ENCODE measurements around the gene TIPIN.
A peak's percentile ranks its signal among the peaks of the same experiment; 100 is the strongest.

The TIPIN gene

DNA sequence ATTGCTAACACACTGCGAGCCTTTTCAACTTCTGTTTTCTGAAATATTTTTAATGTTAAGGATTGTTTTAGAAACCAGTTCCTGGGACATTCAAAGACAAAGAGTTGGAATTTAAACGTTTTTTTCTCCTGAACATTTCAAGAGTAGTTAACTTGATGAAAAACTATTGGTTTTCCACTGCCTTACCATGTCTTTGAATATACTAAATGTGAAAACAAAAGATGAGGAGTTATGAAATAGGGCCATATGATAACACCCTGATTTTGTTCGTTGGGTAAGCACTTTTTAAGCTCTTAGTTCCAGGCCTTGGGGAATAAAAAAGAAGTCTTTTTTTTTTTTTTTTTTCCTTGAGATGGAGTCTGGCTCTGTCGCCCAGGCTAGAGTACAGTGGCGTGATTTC lies 60.3 kb downstream of the TIPIN start:
- DNase-seq = no peak

DNA sequence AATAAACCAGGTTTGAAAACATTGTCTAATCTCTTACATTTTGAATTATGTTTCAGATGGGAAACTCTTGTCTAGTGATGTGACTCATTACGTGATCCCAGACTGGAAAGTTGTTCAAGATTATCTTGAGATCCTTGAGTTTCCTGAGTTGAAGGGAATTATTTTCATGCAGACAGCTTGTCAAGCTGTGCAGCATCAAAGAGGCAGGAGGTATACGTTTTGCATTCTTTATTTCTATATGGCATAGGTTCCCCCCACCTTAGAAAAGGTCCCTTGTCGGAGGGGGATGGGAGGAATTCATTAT lies 61.6 kb downstream of the TIPIN start:
- no peak for DNase-seq

DNA sequence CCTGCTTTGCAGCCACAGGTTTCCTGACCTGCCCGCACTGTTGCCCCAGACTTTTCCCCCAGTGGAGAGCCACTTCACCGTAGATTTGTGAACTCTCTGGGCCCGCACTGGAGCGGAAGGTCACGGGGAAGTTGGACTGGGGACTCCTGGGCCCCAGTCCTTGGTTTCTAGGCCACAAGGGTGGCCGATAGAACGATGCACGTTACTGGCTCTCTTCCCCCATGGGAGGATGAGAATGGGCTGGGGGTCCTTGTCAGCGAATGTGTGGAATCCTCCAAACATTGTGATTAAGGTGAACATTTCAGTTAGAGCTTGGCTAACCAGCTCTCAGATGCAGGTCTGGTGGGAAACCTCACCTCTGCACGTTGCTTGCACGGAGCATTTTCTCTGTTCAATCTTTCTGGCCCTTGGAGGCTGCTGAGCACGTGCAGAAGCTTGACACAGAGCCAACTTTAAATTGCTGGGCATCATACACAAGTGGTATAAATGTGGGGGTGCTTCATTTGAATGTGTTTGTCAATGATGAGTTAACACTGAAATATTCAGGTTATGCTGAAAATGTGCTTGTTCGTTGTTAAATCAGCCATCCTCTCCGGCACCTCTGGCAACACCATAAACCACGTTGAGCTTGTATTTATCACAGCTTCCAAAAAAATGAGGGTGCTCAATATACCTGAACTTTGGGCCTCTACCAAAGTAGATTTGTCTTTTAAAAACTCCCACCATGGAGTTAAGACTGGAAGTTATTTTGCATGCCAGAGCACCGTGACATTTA lies 62.1 kb downstream of the TIPIN start:
- peak; percentile 28 for DNase-seq

DNA sequence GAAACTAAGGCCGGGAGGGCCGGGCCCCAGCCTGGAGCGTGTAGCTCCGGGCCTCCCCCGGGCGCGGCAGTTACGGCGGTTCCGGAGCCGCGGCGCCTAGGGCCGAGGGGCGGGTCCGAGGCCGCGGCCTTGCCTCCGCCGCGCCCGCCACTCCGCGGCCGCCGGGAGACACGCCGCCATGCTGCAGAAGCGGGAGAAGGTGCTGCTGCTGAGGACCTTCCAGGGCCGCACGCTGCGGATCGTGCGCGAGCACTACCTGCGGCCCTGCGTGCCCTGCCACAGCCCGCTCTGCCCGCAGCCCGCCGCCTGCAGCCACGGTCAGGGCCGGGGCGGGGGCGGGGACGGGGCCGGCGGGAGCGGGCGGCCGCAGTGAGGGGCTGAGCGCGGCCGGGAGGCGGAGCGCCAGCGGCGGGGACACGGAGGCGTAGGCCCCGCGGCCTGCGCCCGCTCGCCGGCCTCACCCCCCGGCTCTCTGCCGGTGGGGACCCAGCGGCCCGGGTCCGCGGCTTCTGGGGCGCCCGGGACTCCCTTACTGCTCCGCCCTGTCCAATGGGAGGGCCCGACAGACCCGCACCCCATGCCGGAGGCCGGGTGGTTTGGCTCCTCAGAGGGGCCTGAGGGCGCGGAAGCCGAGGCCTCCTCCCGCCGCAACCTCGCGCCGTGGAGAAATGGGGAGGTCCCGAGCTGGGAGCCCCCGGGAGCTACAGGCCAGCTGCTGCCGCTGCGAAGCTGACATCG lies 62.9 kb downstream of the TIPIN start, which contains the start of gene DIS3L:
Gene DIS3L (plus strand): TSS at position 150 of the 738 bp plus-strand sequence. CDS start 29 bp downstream, at position 179.
- peak; percentile 77 for DNase-seq

DNA sequence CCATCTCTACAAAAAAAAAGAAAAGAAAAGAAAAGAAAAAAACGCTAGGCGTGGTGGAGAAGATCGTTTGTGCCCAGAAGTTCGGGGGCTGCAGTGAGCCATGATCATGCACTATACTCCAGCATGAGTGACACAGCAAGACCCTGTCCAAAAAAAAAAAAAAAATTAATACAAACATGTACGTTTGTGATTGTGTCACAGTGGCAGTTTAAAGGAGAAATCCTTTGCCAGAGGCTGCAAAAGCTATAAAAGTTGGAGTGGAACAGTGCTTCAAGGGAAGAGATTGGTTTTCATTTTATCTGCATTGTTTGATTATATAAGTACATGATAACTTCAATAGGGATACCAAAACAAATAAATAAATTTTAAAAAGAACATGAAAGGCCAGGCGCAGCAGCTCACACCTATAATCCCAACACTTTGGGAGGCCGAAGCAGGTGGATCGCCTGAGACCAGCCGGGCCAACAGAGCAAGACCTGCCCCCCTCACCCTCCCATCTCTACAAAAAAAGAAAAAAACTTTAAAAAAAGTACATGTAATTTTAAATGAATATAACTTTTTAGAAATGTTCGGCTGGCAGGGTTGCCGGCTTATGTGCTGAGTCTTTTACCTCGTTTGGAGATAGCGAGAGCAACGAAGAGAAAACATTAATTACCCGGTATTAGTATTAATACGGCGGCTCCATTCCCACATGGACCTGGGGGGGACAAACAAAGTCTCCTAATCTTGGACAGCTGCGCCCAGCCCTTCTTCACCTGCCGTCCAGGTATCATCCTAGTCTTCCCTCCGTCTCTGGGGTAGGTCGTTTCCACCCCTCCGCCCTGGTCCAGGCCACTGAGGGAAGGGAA lies 63.7 kb downstream of the TIPIN start:
- DNase-seq = peak; percentile 19

DNA sequence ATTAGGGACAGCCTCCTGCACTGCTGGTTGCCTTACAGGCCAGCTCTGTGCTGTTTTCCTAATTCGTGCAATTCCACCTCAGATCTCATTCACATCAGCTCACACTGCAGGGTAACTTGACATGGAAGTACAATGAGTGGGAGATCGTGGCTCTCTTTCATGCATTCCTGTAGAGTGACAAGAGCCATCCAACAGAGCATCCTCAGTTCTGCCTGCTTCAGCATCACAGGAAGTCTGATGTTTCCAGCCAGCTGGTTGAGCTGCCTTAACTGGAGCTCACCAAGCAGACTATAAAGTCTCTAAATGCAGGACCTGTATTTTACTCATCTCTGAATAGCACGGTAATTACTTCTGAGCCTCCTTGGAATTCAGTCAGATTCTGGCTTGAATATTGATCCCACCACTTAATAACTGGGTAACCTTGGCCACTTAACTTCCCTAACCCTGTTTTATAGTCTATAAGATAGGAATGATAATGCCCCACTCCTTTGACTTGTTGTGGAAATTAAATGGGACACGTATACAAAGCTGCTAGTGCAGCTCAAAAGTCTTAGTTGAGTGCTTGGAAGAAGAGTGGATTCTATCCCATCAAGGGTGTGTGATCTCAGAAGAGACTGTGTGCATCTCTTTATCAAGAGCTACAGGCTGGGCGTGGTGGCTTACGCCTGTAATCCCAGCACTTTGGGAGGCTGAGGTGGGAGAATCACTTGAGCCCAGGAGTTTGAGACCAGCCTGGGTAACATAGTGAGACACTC lies 64.5 kb downstream of the TIPIN start:
- DNase-seq = no peak

DNA sequence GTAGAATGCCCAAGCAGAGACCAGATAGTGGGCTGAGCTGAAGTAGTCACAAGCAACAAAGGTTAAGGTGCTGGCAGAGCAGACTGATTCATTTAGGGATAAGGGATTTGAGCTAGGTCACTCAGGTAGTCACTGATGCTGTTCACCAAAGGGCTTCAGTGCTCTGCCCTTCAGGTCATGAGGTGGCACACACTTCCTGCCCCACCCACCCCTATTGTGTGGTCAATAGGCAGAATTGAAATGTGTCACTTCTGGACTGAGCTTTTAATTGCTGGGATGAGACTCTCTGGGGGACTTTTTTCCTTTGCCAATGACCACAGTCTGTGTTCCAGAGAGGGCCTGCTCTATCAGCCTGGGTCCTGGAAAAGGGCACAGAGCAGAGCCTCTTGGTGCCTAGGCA lies 66.0 kb downstream of the TIPIN start:
- DNase-seq = no peak

DNA sequence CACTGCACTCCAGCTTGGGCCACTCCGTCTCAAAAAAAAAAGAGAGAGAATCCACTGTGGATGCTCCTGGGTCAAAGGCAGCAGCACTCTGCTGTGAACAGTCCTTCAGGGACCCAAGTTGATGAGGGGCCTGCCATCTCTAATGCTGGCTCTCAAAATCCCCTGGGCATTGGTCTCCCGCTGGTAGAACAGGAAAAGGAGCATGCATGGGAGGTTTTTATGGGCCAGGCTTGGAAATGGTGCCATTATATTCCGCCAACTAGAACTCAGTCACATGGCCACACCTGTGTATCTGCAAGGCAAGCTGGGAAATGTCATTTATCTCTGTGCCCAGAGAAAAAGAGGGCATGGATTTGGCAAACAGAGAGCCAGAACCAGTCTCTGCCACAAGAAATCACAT lies 66.5 kb downstream of the TIPIN start:
- DNase-seq = no peak

DNA sequence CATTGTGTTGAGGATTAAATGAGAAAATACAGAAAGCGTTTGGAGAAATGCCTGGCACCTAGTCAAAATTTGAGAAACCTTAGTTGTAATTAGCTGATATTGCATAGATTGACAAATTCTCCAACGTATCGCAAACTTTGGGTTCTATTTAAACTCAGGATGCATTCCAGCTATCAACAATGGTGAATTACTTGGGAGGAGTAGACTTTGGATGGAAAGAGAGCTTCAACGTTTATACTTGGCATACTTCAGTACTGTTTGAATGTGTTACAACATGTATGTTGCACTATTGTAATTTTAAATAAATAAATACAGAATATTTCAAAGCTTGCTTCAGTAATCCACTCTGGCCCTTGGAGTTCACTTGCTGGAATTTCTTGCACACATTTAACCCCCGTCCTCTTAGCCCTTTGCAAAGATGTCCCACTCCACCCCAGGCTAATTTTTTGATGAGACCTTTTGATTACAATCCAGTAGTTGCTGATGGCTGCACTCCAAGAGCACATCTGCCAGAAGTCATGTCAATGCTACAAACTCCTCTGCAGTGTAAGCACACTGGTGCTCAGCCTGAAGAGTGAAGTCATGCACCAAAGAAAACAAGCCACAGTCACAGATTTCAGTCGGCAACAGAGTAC lies 67.8 kb downstream of the TIPIN start:
- peak; percentile 43 for DNase-seq

DNA sequence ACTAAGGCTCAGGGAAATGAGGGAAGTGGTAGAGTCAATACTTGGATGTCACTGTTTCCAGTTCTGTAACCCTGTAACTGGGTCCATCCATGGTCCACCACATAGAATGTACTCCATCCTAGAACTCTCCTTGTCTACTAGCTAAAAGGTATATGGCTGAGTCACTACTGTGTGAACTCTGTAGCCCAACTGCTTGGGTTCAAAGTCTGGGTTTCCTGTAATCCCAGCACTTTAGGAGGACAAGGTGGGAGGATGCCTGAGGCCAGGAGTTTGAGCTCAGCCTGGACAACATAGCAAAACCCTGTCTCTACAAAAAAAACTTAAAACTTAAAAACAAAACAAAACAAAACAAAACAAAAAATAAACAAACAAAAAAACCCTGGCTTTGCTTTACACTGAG lies 68.4 kb downstream of the TIPIN start:
- DNase-seq = no peak

DNA sequence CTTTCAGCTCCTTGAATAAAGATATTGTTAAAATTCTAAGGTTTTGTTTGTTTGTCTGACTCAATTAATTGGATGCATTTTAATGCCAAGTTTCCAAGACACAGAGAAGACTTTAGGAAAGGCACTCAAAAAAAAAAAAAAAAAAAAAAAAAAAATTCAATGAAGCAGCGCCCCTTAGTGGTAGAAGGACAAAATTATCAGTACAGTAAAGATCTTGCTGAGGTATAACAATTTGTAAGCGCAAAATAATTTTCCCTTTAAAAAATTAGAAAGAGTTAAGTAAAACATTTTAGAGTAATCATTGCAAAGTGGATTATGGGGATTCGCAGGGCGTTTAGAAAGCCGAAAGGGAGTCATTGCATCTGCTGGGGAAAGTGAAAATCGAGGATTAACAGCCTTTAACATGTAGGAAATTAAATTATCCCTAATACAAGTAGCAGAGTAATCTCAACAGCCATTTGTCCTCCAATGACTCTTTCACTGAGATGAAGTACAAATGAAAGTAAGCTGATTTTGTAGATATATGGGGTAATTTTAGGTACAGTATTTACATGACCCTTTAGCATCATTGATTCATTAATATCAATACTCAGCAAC lies 68.9 kb downstream of the TIPIN start:
- no peak for DNase-seq

All from right hindlimb (tissue), 1 donor.